Small intestine (tissue), 7 donors: ENCODE results near the gene CELF2. TPM values are rescaled to one million over a fixed set of nuclear protein-coding genes. Genes with fewer than 3 reads are reported as not detected.

Experiments used
- DNase-seq, 2 donors: peaks; one replicate each; pipeline versions ENCODE4 v3.0.0 to v3.0.0-alpha.2; 2013
- FAIRE-seq: peaks from 2 replicates; lab custom pipeline; 2012; peaks lifted over from hg19 to GRCh38; lab: Jason Lieb, UNC
- H3K27ac ChIP-seq, 3 donors: one replicate each; pipeline ENCODE4 v1.5.1; 2013; ENCODE audit warnings: low read length in 2 of 3, mild to moderate bottlenecking in 2 of 3, control low read depth in 1 of 3, inconsistent platforms in 1 of 3, low read depth in 1 of 3, moderate library complexity in 1 of 3
- H3K27me3 ChIP-seq, 3 donors: one replicate each; pipeline ENCODE4 v1.6.1; 2013; ENCODE audit warnings: low read length in 3 of 3, inconsistent platforms in 1 of 3; ENCODE audit not compliant: control insufficient read depth in 3 of 3, insufficient read depth in 3 of 3
- H3K36me3 ChIP-seq, 3 donors: one replicate each; pipeline ENCODE4 v1.6.1; 2013; ENCODE audit warnings: low read length in 3 of 3, inconsistent platforms in 1 of 3, low read depth in 1 of 3, mild to moderate bottlenecking in 1 of 3, moderate library complexity in 1 of 3; ENCODE audit not compliant: control insufficient read depth in 3 of 3, insufficient read depth in 2 of 3
- H3K4me1 ChIP-seq, 3 donors: one replicate each; pipeline ENCODE4 v1.6.1; 2013; ENCODE audit warnings: low read length in 2 of 3, inconsistent platforms in 1 of 3, low read depth in 1 of 3, mild to moderate bottlenecking in 1 of 3, moderate library complexity in 1 of 3; ENCODE audit not compliant: control insufficient read depth in 3 of 3, insufficient read depth in 2 of 3
- H3K4me3 ChIP-seq, 3 donors: one replicate each; pipeline ENCODE4 v1.5.1; 2013; ENCODE audit warnings: low read length in 3 of 3, control low read depth in 1 of 3, inconsistent platforms in 1 of 3, low read depth in 1 of 3, mild to moderate bottlenecking in 1 of 3, moderate library complexity in 1 of 3
- H3K9me3 ChIP-seq, 2 donors: one replicate each; pipeline ENCODE4 v1.6.1; 2013; ENCODE audit warnings: low read depth in 1 of 2, low read length in 1 of 2; ENCODE audit not compliant: control insufficient read depth in 2 of 2, insufficient read depth in 1 of 2
- WGBS, 3 donors: extraction: QIAGEN DNeasy Blood & Tissue Kit; methylation state at CpG; one replicate each; pipeline ENCODE4 v1.1.7; 2013; 5-methylcytosine and 5-hydroxymethylcytosine counted together
- polyA plus RNA-seq, 4 donors: library from polyadenylated mRNA; stranded (reverse) in 3 of 4; unstranded in 1 of 4; fragments of 200-250 nt in 3 of 4; fragments of 120-200 nt in 1 of 4; gene quantifications; one replicate each; pipeline versions ENCODE4 v1.2.1 to v1.2.3, GENCODE V29; 2013
- donor health status: healthy with polysubstance abuse.
- donor health status: control.
- donor health status: control.
- donor health status: Bipolar disorder and iron deficiency.
- donor health status: healthy.

The CELF2 gene
- polyA plus RNA-seq, 4 donors, result 1.8 to 11.6 (median 6.1) TPM

DNA sequence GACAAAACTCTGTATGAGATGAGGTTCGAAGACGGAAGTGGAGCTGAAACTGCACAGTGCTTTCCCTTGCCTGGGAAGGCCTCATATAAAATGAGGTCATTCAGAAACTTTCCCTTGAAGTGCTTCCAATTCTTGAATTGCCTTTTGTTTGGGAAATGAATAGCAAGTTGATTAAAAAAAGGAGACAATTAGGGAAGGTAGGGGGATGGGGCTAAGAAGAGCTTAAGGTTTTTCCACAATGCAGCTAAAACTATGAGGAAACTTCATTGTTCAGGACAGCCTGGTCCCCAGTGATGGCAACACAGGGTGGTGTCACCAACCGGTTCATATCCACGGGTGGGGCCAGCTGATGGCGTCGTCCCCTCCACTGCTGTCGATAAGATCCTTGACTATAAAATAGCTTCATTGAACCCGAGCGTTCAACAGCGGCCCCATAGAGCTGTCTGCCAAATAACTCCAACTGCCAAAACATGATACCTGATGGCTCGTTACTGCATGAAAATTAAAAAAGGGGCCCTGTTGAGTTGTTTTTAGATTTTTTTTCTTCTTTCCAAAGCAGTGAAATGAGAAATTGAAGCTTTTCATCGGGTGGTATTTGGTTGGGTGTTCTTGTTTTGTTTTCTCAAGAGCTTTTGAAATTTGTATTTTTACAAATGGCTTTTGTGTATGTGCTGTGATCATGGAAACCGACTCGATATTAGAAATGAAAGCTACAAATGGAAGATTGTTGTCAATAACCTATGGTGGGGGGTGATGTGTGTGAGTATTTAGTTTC is 2.8 kb upstream of the CELF2 start:
- H3K4me1 ChIP-seq, result peaks cover 0 to 2% (median 0%) of the 10 kb centered on the region in 3 donors
- H3K27me3 ChIP-seq, result peaks cover 0 to 32% (median 4%) of the 10 kb centered on the region in 3 donors
- no peak overlapping the region for H3K4me3 ChIP-seq
- DNase-seq, result peak; percentile 10 to 70
- H3K9me3 ChIP-seq, result no peaks in the 10 kb centered on the region
- FAIRE-seq, result no peak
- H3K36me3 ChIP-seq, result no peaks in the 10 kb centered on the region
- H3K27ac ChIP-seq, result peak overlapping the region in 1 of 3 donors; percentile 79
- WGBS, 3 donors, result 22 to 53% (median 38%) methylated on average over 14 of the region's 14 CpGs

DNA sequence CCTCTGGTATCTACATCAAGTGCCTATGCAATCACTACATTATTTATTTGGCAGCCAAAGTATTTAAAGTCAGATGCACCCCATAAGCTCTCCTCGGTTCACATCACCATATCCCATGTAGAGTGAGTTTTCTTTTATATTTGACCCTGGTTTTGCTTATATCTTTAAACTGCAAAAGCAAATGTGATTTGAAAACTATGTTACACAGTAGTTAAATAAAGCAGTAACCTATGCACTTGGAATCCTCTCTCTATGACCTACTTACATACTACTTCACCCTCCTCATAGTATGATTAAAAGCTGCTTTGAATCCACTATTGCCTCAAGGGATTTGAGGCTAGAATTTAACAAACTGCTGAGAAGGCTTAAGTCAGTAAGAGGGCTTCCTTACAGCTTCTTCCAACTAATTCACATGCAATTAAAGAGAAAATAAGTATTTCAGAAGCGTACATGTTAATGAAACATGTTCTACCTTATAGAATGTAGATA is 2.2 kb upstream of the CELF2 start:
- Histone ChIP-seq H3K27me3 (peaks cover 0 to 38% (median 5%) of the 10 kb centered on the region in 3 donors), H3K4me3 (no peak overlapping the region), H3K9me3 (no peaks in the 10 kb centered on the region), H3K4me1 (peaks cover 0 to 2% (median 0%) of the 10 kb centered on the region in 3 donors), H3K27ac (no peak overlapping the region), H3K36me3 (no peaks in the 10 kb centered on the region)
- DNase-seq (no peak), FAIRE-seq (no peak)
- WGBS, 3 donors, result 47 to 74% (median 47%) methylated on average over 2 of the region's 2 CpGs

GRCh38 chr10:11017000-11017569 is 587 bp upstream of the CELF2 start:
- Histone ChIP-seq H3K4me1 (peaks cover 0 to 2% (median 0%) of the 10 kb centered on the region in 3 donors), H3K27me3 (peaks cover 0 to 41% (median 5%) of the 10 kb centered on the region in 3 donors), H3K4me3 (peak overlapping the region; percentile 21 to 86 (median 85)), H3K27ac (peak overlapping the region in 1 of 3 donors; percentile 93), H3K9me3 (no peaks in the 10 kb centered on the region), H3K36me3 (no peaks in the 10 kb centered on the region)
- DNase-seq (peak in 1 of 2 donors; percentile 31), FAIRE-seq (no peak)
- 16 to 25% (median 16%) methylated on average over 19 of the region's 19 CpGs for WGBS, 3 donors

- no peaks in the 10 kb centered on the region for H3K36me3 ChIP-seq
- no peaks in the 10 kb centered on the region for H3K9me3 ChIP-seq
- H3K27ac ChIP-seq, result peak overlapping the region in 2 of 3 donors; percentile 65 to 93
- peak overlapping the region; percentile 22 to 86 (median 85) for H3K4me3 ChIP-seq
- peaks cover 0 to 2% (median 0%) of the 10 kb centered on the region in 3 donors for H3K4me1 ChIP-seq
- no peak for FAIRE-seq
- DNase-seq, result no peak
- WGBS, 3 donors, result 1 to 4% (median 2%) methylated on average over 44 to 57 of the region's 57 CpGs
- H3K27me3 ChIP-seq, result peaks cover 0 to 39% (median 5%) of the 10 kb centered on the region in 3 donors
These were observed 765 bp downstream of the CELF2 start for GRCh38 chr10:11018432-11018841.

DNA sequence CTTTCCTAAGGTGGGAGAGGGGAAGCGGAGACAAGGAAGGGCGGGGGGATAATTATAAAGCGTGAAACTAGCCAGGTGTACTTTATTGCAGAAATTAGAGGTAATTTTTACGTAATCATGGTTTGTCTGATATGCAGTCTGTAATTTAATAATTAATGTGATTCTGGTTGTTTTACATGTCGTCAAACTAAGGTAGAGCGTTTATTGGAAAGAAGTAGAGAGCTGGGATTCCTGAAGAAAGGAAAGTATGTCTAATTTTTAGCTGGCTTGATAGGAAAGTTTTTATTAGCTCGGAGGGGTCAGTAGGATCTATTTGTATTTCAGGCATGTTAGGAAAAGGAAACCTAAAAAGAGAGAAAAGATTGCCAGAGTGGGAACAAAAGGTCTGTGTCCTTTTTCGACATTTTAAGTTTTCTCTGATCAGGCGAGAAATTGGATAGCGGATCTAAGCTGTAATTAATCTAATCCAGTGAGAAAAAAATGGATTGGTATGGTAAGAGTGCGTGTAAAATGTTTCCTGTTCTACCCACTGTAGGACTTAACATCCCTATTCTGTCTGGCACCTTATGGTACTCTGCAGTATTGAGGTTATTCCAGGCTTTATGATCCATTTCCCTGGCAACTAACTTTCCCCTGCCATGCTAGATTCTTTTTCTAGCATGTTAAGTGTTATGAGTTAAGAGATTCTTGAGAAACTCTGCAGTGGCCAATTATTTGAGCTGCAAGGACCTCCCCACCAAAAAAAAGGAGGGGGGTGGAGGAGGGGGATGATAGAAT is 1.4 kb downstream of the CELF2 start:
- FAIRE-seq, result no peak
- H3K36me3 ChIP-seq, result no peaks in the 10 kb centered on the region
- peak overlapping the region; percentile 22 to 86 (median 85) for H3K4me3 ChIP-seq
- peaks cover 0 to 2% (median 0%) of the 10 kb centered on the region in 3 donors for H3K4me1 ChIP-seq
- H3K9me3 ChIP-seq, result no peaks in the 10 kb centered on the region
- WGBS, 3 donors, result 10 to 28% (median 18%) methylated on average over 11 of the region's 11 CpGs
- peak overlapping the region in 1 of 3 donors; percentile 18 for H3K27ac ChIP-seq
- no peak for DNase-seq
- peaks cover 0 to 39% (median 5%) of the 10 kb centered on the region in 3 donors for H3K27me3 ChIP-seq

- Histone ChIP-seq H3K4me3 (no peak overlapping the region), H3K27ac (no peak overlapping the region)
- 72 to 78% (median 76%) methylated on average over 11 of the region's 11 CpGs for WGBS, 3 donors
These were observed 2.3 kb downstream of the CELF2 start for GRCh38 chr10:11019724-11020547.

GRCh38 chr10:11020548-11020942 is 2.9 kb downstream of the CELF2 start:
- DNase-seq, result no peak
- H3K9me3 ChIP-seq, result no peaks in the 10 kb centered on the region
- FAIRE-seq, result no peak
- H3K4me3 ChIP-seq, result no peak overlapping the region
- WGBS, 3 donors, result 81 to 88% (median 81%) methylated on average over 6 of the region's 6 CpGs
- peaks cover 0 to 34% (median 5%) of the 10 kb centered on the region in 3 donors for H3K27me3 ChIP-seq
- H3K36me3 ChIP-seq, result no peaks in the 10 kb centered on the region
- no peak overlapping the region for H3K27ac ChIP-seq
- H3K4me1 ChIP-seq, result no peaks in the 10 kb centered on the region

More at GRCh38 chr10:11019724-11020547, 2.3 kb downstream of the CELF2 start:
- H3K9me3 ChIP-seq, result no peaks in the 10 kb centered on the region
- no peaks in the 10 kb centered on the region for H3K4me1 ChIP-seq
- H3K36me3 ChIP-seq, result no peaks in the 10 kb centered on the region
- no peak for DNase-seq
- no peak for FAIRE-seq
- peaks cover 0 to 34% (median 5%) of the 10 kb centered on the region in 3 donors for H3K27me3 ChIP-seq
